Pons (tissue), 1 donor: ENCODE results near the gene PCSK5.
"Not testable (repeated sequence)": the region's sequence is repeated elsewhere in the genome, so short reads cannot be mapped to it uniquely, and the experiment has no call there.

Experiments
- DNase-seq: peaks from one replicate; pipeline ENCODE4 v3.0.0-alpha.2; 2016; ENCODE audit warnings: low spot score

PCSK5 gene

GRCh38 chr9:76311537-76311936 is 421.1 kb downstream of the PCSK5 start:
- DNase-seq: no peak

DNA sequence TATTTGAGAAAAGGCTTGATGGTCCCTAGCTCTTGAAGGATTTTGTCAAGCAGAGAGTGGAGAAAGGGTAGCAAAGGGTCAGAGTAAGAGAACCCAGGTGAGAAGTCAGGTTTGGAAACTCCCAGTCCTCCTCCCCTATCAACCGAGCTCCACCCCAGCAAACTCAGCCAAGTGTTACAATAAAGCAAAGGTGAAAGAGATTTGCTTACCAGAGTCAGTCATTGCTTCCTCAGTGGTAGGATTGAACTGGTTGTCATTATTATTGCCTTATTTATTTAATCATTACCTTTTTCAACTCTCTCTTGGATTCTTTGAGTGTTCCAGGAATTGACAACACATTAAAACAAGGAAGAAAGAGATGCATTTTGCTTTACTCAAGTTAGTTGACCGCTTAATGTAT is 423.3 kb downstream of the PCSK5 start:
- no peak for DNase-seq

- DNase-seq: no peak
Measured at GRCh38 chr9:76314321-76314720, 423.8 kb downstream of the PCSK5 start.

- no peak for DNase-seq
Measured at GRCh38 chr9:76316069-76316468, 425.6 kb downstream of the PCSK5 start.

DNA sequence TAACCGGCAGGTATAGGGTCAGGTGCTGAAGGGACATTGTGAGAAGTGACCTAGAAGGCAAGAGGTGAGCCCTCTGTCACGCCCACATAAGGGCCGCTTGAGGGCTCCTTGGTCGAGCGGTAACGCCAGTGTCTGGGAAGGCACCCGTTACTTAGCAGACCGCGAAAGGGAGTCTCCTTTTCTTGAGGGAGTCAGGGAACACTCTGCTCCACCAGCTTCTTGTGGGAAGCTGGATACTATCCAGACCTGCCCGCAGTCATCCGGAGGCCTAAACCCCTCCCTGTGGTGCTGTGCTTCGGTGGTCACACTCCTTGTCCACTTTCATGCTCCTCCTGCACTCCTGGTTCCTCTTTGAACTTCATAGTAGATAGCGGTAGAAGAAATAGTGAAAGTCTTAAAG is 429.0 kb downstream of the PCSK5 start:
- DNase-seq: not testable (repeated sequence)

DNA sequence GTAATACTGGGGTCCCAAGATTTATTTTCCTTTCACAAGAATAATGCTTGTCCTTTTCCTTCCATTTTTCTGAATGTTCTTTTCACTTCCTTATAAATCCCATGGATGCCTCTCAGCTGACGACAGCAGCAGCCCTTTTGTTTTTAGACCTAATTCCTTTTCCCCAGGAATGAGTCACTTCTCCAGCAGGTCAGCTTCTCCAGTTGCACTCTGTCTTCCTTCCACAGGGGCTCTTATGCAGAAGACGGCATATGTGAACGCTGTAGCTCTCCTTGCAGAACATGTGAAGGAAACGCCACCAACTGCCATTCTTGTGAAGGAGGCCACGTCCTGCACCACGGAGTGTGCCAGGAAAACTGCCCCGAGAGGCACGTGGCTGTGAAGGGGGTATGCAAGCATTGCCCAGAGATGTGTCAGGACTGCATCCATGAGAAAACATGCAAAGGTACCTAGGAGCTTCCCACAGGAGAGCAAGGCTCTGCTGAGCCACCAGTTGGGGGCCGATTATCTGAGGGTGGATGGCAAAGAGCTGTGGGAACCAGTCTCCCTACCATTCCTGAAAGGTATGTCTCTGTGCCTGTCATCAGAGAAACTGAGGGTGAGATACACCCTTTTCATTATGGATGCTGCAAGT is 430.8 kb downstream of the PCSK5 start:
- DNase-seq: no peak

- no peak for DNase-seq
Measured at GRCh38 chr9:76322810-76323209, 432.3 kb downstream of the PCSK5 start.

DNA sequence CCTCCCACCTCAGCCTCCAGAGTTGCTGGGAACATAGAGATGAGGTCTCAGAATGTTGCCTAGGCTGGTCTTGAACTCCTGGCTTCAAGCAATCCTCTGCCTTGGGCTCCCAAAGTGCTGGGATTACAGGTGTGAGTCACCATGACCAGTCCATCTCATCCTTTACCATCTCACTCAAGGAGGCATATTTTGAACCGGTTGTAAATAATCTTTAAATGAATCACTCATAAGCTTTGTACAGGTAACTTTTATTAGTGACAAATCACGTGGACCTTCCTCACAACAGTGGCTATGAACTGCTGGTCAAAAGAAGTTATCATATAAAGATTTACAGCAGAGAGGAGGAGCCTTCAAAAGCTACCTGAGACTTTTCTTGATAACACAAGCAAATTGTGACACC is 433.0 kb downstream of the PCSK5 start:
- DNase-seq: no peak

- DNase-seq: not testable (repeated sequence)
Measured at GRCh38 chr9:76324030-76324429, 433.6 kb downstream of the PCSK5 start.

- no peak for DNase-seq
Measured at GRCh38 chr9:76330034-76330433, 439.6 kb downstream of the PCSK5 start.

- DNase-seq: no peak
Measured at GRCh38 chr9:76333388-76333787, 442.9 kb downstream of the PCSK5 start.

DNA sequence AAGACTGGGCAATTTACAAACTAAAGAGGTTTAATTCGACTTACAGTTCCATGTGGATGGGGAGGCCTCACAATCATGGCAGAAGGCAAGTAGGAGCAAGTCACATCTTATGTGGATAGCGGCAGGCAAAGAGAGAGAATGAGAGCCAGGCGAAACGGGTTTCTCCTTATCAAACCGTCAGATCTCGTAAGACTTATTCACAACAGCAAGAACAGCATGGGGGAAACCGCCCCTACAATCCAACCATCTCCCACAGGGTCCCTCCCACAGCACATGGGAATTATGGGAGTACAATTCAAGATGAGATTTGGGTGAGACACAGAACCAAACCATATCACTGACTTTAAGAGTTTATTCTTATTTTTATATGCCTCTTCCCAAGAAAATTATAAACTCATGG is 443.5 kb downstream of the PCSK5 start:
- no peak for DNase-seq

DNA sequence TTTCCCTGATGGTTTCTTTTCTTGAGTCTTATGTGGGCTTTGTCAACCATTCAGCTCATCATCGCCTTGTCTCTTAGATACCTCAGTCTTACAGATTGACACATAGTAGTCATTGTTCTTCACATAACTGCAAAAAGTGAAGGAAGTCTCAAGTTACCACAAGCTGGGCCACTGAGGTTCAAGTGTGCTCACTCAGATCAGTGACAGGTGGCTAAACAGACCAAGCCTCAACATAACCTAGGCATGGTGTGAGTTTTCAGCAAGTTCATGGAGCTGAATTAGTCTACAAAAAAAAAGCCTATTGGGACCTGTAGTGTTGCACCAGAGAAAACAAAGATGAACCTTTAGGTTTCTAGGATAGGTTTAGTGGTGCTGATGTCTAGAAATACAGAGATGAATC is 445.6 kb downstream of the PCSK5 start:
- no peak for DNase-seq

GRCh38 chr9:76338418-76338817 is 447.9 kb downstream of the PCSK5 start:
- DNase-seq: no peak

- DNase-seq: no peak
Measured at GRCh38 chr9:76341616-76342015, 451.1 kb downstream of the PCSK5 start.

GRCh38 chr9:76342201-76342600 is 451.7 kb downstream of the PCSK5 start:
- no peak for DNase-seq

DNA sequence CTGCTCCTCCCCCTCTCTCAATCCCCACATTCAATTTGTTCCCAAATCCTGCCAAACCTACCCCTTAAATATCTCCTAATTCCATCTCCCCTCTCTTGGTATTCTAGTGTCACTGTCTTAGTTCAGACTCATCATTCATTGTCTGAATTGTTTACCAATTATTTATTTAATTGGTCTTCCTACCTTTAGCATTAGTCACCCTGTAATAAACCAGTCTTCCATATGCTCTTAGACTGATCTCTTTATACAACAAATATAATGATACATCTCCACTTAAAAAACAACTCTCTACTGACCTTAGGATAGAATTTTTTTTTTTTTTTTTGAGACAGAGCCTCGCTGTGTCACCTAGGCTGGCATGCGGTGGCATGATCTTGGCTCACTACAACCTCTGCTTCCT is 452.4 kb downstream of the PCSK5 start:
- DNase-seq: no peak

DNA sequence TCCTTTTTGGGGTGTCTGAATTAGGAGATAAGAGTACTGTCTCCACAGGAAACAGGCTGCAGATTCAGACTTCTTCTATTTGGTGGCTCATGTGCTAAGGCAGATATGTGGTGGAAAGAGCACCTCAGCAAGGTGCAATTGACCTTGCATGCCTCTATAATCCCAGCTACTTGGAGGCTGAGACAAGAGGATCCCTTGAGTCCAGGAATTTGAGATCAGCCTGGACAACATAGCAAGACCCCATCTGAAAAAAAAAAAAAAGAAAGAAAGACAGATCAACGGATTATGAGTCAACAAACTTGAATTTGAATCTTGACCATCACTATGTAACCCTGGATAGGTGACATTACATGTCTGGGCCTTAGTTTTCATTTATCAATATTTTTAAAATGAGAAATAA is 459.4 kb downstream of the PCSK5 start:
- DNase-seq: no peak

GRCh38 chr9:76351006-76351405 is 460.5 kb downstream of the PCSK5 start:
- DNase-seq: no peak

- DNase-seq: no peak
Measured at GRCh38 chr9:76352026-76352620, 461.6 kb downstream of the PCSK5 start.

GRCh38 chr9:76353280-76353679 is 462.8 kb downstream of the PCSK5 start:
- no peak for DNase-seq

DNA sequence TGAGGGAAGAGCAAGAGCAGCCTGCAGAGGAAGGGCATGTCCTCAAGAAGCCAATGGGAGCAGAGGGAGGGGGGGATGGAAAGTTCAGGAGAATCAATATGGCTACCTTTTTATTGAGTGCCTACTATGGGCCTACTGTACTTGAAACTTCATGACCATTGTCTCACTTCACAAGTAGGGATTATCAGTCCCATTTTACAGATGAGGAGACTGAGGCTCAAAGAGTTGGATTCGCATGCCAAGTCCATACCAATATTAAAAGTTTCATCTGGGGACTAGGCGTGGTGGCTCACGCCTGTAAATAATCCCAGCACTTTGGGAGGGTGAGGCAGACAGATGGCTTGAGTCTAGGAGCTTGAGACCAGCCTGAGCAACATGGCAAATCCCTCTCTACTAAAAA is 463.7 kb downstream of the PCSK5 start:
- no peak for DNase-seq

DNA sequence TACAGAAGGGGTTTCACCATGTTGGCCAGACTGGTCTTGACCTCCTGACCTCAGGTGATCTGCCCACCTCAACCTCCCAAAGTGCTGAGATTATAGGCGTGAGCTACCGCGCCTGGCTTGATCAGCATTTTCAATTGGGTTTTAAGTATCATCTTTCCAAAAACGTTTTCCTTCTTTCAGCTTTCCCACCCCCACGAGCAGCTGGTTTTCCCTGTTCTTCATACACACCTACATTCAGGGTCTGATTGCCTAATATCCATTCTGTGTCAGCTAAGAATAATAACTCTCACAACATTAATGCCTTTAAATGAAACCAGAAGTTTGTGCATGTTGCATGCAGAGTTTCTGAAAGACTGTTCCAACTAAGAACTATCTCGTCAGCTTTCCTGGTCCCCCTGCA is 465.4 kb downstream of the PCSK5 start:
- DNase-seq: no peak

- no peak for DNase-seq
Measured at GRCh38 chr9:76357555-76357954, 467.1 kb downstream of the PCSK5 start.
